ELR (cell line): Measurements from ENCODE around the gene ANKRD44.

ENCODE experiments used
- DNase-seq: peaks from one replicate; pipeline ENCODE4 v3.0.0-alpha.2; 2015; ENCODE audit warnings: low read depth

The ANKRD44 gene

DNA sequence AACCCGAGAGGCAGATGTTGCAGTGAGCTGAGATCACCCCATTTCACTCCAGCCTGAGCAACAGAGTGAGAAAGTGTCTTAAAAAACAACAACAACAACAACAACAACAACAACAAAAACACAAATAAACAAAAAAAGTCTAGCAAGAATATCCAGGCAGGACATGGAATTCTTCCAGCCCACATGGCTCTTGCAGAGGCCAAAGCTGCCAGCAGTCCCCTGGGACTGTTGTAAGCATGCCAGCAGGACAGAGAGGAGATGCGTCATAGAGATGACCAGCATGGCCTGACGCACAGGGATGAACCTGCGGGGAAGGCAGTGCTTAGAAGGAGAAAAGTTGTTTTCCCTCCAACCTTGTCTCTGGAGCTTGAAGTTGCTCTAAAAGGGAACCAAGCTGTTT is 201.8 kb downstream of the ANKRD44 start:
- peak; percentile 95 for DNase-seq

DNA sequence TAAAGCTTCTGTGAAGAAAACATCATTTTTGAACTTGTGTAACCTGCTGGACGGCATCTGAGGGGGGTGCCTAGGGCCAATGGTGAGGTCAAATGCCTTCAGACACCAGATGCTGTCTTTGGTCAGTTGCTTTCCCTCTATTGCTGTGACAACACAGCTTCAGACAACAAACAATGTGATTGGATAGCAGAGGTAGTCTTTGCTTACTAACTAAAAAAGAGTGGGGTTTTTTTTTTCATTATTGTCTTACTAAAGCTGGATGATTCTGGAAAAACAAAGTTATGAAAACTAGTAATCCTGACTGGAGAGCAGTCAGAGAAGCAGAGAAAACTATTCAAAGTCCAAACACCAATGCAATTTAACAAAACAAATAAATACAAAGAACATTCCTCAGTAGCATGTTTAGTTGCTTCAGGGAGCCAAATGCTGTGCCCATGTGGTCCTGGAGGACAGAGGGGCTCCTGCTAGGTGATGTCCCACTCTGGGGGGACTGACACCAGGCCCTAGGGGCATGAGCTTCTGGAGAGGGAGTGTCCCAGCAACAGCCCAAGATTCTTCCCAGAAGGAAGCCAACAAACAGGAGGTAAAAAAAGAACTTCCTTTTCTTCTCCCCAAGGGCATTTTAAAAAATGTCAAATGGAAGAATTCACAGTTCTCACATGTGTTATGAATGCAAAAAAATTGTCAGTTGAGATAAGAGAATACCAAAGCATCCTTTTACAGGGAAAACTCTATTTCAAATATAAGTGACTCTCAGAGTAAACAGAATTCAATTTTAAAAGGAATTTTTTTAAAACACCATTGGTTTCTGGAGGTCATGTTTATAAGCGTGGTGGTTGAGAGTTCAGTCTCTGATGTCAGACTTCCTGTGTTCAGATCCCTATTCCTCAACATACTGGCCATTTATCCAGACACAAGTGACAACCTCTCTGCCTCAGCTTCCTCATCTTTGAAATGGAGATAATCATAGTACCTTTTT is 203.0 kb downstream of the ANKRD44 start:
- peak; percentile 40 for DNase-seq

DNA sequence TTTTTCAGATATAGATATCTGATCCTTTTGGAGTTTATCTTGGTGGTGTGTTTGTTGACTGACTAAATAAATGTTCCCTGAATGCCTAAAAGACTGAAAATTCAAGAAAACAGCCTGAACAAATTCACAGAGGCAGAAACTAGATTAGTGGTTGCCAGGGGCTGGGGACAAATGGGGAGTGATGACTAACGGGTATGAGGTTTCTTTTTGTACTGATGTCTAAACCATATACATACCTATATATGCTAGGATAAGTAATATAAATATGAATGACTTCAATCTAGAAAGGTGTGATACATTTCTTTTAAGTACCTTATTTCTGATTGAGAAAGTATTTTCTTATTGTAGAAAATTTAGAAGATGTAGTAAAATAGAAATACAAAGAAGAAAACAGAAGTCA is 207.2 kb downstream of the ANKRD44 start:
- no peak for DNase-seq

DNA sequence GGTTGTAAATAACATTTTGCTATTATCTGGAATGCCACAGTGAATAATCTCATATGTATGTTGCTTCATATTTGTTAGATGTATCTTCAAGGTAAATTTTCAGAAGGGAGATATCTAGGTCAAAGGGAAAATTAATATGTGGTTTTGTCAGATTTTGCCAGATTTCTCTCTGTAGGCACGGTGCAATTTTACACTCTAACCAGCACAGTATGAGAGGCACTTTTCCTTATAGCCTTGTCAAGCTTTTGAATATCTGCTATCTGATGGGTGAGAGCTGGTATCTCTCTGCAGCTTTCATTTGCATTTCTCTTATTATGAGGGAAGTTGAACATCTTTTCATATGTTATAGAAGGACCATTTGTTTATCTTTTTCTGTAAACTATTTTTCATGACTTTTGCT is 208.3 kb downstream of the ANKRD44 start:
- DNase-seq, result peak; percentile 17

GRCh38 chr2:197101519-197101918 is 209.1 kb downstream of the ANKRD44 start:
- DNase-seq, result no peak

DNA sequence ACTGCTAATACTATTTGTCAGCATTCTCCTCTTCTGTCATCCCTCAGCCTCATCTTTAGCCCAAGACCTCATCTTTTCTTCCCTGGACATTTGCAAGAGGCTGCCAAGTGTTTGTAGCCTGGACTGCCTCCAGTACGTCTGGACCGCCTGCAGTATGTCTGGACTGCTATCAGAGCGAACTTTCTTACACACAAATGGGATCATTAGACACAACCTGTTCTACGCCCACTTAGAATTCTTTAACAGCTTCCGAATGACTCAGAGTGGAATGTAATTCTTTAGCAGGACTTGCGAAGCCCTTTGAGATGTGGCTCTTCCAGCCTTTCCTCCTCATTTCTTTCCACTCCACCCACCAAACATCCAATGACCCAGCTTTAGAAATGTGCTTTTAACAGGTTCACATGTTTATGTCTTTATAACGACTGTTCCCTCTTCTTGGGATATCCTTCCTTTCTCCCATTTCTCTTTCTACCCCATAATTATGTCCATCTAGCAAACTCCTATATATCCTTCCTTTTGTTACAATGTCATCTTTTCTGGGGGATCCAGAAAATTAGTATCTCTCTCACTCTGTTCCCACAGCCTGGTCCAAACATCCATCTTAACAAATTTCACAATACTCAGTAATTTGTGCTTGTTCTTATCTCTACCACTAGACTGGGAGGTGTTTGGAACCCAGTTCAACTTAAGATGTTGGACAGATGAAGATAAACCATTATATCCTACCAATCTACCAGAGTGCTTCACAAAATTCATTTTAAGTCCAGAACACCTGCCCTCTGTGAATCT is 212.8 kb downstream of the ANKRD44 start:
- peak; percentile 54 for DNase-seq

DNA sequence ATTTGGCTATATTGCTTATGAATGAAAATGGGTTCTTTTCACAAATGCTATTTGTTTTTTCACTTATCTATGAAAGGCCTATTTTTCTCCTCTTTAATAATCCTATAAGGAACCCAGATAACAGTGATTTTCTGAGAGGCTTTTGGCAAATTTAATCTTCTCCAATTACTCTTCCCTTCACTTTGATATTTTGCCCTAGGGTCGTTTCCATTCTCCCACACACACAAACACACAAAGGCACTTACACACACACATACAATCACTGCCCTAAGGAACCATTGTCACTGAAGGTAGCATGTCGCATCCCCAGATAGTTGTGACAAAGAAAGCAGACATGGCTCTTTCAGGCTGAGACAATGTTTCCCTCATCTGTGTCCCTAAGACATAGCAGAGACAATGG is 213.9 kb downstream of the ANKRD44 start:
- DNase-seq, result no peak

DNA sequence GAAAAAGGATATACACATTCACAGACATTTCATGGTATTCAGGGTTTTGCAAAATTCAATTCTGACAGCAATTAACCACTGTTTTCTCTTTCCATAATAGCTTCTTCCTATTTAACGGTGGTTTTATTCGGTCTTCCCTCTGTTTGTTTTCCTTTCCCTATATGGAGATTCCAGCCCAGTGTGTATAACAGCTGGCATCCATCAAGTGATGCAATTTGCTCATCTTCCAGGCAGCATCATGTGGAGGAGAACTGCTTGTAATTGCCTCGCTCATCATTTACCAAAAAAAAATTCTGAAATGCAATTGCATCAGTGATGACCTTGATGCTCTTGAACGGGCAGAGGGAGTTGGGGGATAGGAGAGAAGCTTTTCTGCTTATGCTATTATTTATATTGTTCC is 218.1 kb downstream of the ANKRD44 start:
- no peak for DNase-seq

DNA sequence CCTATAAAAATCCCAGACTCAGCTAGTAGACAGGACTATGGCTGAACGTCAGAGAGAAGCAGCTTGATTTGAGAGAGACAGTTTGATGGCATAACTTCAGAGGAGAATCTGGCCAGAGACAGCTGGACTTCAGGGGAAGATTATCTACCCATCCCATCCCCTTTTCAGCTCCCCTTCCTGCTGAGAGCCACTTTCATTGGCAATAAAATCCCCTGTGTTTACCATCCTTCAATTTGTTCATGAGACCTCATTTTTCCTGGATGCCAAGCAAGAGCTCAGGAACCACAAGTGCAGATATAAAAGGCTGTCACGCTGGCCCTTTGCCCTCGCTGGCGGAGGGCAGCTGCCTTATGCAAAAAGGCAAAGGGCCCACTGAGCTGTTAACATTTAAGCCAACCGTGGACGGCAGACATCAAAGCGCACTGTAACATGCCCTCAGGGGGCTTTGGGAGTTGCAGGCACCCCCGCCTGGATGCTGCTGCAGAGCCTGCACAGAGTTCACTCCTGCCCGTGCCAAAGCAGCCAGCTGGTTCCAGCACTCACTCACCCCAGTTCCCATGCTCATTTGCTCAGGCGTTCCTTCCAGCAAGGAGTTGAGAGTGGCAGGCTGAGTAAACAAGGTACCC is 219.7 kb downstream of the ANKRD44 start:
- DNase-seq, result no peak

DNA sequence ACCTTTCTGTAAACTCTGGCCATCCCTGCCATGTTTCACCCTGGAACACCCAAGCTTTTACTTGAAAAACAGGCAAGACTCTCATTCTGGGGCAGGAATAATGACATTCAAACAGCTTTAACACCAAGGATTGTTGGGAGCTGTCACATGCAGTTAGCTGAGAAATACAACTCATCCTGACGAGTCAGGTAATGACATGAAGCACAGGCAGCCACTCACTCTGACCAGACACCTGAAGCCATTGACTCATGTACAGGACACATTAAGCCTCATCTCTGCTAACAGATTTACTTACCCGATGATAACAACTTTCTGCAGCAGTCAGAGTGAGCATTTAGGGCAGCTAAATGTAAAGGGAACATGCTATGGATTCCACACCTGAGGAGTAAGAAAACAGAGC is 220.9 kb downstream of the ANKRD44 start:
- DNase-seq, result no peak

GRCh38 chr2:197088694-197089093 is 221.9 kb downstream of the ANKRD44 start:
- no peak for DNase-seq

GRCh38 chr2:197086500-197086899 is 224.1 kb downstream of the ANKRD44 start:
- no peak for DNase-seq

DNA sequence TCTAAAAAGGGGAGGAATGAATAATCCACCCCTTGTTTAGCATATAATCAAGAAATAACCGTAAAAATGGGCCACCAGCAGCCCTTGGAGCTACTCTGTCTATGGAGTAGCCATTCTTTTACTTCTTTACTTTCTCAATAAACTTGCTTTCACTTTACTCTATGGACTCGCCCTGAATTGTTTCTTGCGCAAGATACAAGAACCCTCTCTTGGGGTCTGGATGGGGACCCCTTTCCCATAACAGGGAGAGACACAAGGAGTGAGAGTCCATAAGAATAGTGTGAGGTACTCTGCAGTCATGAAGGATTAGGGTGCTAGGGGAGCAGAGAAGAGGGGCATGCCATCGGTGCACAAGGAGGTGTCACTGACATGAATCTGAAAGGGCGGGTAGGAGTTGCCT is 224.9 kb downstream of the ANKRD44 start:
- DNase-seq, result no peak

GRCh38 chr2:197081294-197081693 is 229.3 kb downstream of the ANKRD44 start:
- no peak for DNase-seq

- no peak for DNase-seq
These were observed 229.9 kb downstream of the ANKRD44 start for GRCh38 chr2:197080578-197081216.

GRCh38 chr2:197079832-197080555 is 230.6 kb downstream of the ANKRD44 start:
- DNase-seq, result peak; percentile 30

GRCh38 chr2:197079414-197079813 is 231.2 kb downstream of the ANKRD44 start:
- peak; percentile 18 for DNase-seq

- DNase-seq, result no peak
These were observed 232.0 kb downstream of the ANKRD44 start for GRCh38 chr2:197078535-197078934.

- no peak for DNase-seq
These were observed 233.2 kb downstream of the ANKRD44 start for GRCh38 chr2:197077336-197077735.

GRCh38 chr2:197076652-197077051 is 233.9 kb downstream of the ANKRD44 start:
- no peak for DNase-seq

GRCh38 chr2:197075754-197076337 is 234.7 kb downstream of the ANKRD44 start:
- peak; percentile 40 for DNase-seq
